Sigmoid colon (tissue), 7 donors: ENCODE measurements around the gene MERTK. TPM values are rescaled to one million over a fixed set of nuclear protein-coding genes. Genes with fewer than 3 reads are reported as not detected.
A peak's percentile ranks its signal among the peaks of the same experiment; 100 is the strongest.

Experiments used
- DNase-seq: peaks from one replicate; pipeline ENCODE4 v3.0.0-alpha.2; 2019
- H3K27ac ChIP-seq, 4 donors: fragments of 200-600 bp; sonication (generic); one replicate each; pipeline ENCODE4 v1.5.1; 2016 to 2019; ENCODE audit warnings: mild to moderate bottlenecking in 1 of 4
- H3K27me3 ChIP-seq, 3 donors: fragments of 200-600 bp; sonication (generic); one replicate each; pipeline ENCODE4 v1.5.1; 2019; ENCODE audit warnings: mild to moderate bottlenecking in 1 of 3
- H3K36me3 ChIP-seq, 4 donors: fragments of 200-600 bp; sonication (generic); one replicate each; pipeline ENCODE4 v1.5.1; 2016 to 2019
- H3K4me1 ChIP-seq, 4 donors: fragments of 200-600 bp; sonication (generic); one replicate each; pipeline ENCODE4 v1.5.1; 2017 to 2019
- H3K4me3 ChIP-seq, 4 donors: fragments of 200-600 bp; sonication (generic); one replicate each; pipeline ENCODE4 v1.5.1; 2017 to 2019; ENCODE audit warnings: mild to moderate bottlenecking in 2 of 4, moderate library complexity in 1 of 4
- H3K9me3 ChIP-seq, 4 donors: fragments of 200-600 bp in 3 of 4; sonication (generic) in 3 of 4; one replicate each; pipeline versions ENCODE4 v1.5.1 to v1.6.1; 2013 to 2019
- EP300 ChIP-seq, 4 donors: sonication (generic); formaldehyde crosslinking; IDR thresholded peaks; one replicate each; pipeline ENCODE4 v1.6.1; 2017; ENCODE audit warnings: antibody characterized with exemption in 4 of 4
- POLR2A ChIP-seq, 2 donors: fragments of 450-650 bp; IDR thresholded peaks; one replicate each; pipeline ENCODE4 v1.6.1; 2016; ENCODE audit warnings: antibody characterized with exemption in 2 of 2, mild to moderate bottlenecking in 2 of 2, moderate library complexity in 2 of 2
- POLR2AphosphoS5 ChIP-seq, 4 donors: sonication (generic); formaldehyde crosslinking; IDR thresholded peaks; one replicate each; pipeline ENCODE4 v1.6.1; 2017; ENCODE audit warnings: antibody characterized with exemption in 4 of 4
- WGBS, 2 donors: extraction: QIAGEN DNeasy Blood & Tissue Kit; methylation state at CpG; one replicate each; pipeline ENCODE4 v1.1.7; 2013; 5-methylcytosine and 5-hydroxymethylcytosine counted together
- intact Hi-C: fragments of 100-400 bp; cut with DNase I; formaldehyde crosslinking; loops from one replicate; pipeline ENCODE4 v1.15.1; 2023
- polyA plus RNA-seq, 3 donors: library from polyadenylated mRNA; stranded (reverse); fragments of 200-250 nt; gene quantifications; one replicate each; pipeline ENCODE4 v1.2.3, GENCODE V29; 2013
- total RNA-seq, 4 donors: library from RNA; depleted of rRNA; stranded (reverse); fragments of >200 nt; gene quantifications; one replicate each; pipeline ENCODE4 v1.1.0, GENCODE V29; 2016
- TF ChIP-seq, protein P1 (sequence below), 4 experiments: fragments of 450-650 bp in 3 of 4; fragments of 200-600 bp in 1 of 4; IDR thresholded peaks; one replicate each; pipeline ENCODE4 v1.5.1; 2016 to 2019; ENCODE audit warnings: antibody characterized with exemption in 4 of 4, mild to moderate bottlenecking in 3 of 4, moderate library complexity in 2 of 4
- donor health status: healthy with polysubstance abuse.
- donor health status: Bipolar disorder and iron deficiency.
- donor health status: healthy.

The MERTK gene
- total and polyA plus RNA-seq, 7 donors: 2.4 to 31.6 (median 14.4) TPM

DNA sequence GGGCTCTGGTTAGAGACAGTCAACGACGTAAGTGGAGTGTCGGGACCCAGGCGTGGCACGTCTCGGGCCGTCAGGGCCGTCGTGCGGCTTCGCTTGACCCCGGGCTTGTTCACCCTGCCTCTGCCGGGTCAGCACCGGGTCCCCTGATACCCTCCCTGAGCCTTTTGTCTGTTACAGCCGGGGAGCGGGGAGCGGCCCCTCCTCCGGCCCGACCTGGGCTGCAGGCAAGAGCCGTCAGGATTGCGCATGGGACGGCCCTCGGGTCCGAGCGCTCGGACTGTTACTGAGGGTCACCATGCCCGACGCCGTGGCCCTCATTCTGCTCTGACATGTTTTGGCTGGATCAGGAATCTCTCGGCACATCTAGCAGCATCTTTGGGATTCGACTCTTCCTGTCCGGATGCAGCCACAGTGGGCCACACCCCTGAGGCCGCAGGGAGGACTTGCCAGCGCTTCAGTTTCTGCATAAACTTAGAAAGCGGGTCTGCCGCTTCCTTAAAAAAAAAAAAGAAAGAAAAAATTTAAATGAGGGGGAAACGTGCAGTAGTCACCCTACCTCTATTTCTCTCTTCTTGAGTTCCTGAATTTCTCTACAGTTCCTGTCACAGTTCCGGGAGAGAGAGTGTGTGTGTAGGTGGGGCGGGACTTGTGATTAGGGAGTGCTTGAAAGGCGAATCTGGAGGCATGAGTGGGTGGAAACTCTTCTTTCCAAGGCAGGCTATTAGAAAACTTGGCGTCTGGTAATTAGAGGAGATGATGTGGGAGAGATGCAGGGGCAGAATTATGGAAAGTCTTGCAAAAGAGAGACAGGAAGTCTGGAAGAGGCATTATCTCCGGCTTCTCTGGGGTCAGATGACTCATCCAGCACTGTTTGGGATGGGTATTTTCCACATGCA lies 157.6 kb downstream of the MERTK start:
- intact Hi-C loops: loop anchor here (2.0 to 10.0 kb wide), 5 partner anchors 196 to 931 kb away; partner anchors contain the start of genes BCL2L11, CHCHD5, TTL and ZC3H6
- Histone ChIP-seq H3K36me3 (peaks cover 0 to 11% (median 0%) of the 10 kb centered on the region in 4 donors), H3K4me1 (peaks cover 0 to 28% (median 25%) of the 10 kb centered on the region in 4 donors), H3K27me3 (no peaks in the 10 kb centered on the region), H3K27ac (peak overlapping the region; percentile 89 to 99 (median 95)), H3K4me3 (peak overlapping the region; percentile 66 to 95 (median 76)), H3K9me3 (no peaks in the 10 kb centered on the region)
- peak; percentile 11 to 52 (median 48) for TF ChIP-seq POLR2AphosphoS5 (IDR thresholded peaks at IDR 0.05)
- no peak for TF ChIP-seq POLR2A (IDR thresholded peaks at IDR 0.05)
- WGBS, 2 donors: 0% methylated on average over 42 of the region's 42 CpGs
- DNase-seq: peak; percentile 85

DNA sequence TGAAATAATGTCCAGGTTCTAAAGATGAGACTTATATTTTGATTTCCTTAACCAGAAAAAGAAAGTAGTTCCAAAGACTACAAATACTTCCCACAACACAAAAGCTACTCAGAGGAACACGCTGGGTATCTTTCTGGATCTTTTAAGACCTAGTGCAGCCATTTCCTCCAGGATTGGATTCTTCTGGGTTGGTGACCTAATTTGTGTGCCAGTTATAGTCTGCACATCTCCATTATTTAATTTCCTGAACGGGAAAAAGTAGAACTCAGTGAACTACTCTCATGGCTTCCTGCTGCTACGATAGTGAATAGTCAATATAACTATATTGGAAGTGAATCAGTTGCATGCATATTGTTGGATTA lies 158.2 kb downstream of the MERTK start:
- no peaks in the 10 kb centered on the region for H3K27me3 ChIP-seq
- peaks cover 0 to 17% (median 0%) of the 10 kb centered on the region in 4 donors for H3K36me3 ChIP-seq
- peak overlapping the region; percentile 66 to 95 (median 76) for H3K4me3 ChIP-seq
- intact Hi-C loops: loop anchor here (5.0 to 10.0 kb wide), 4 partner anchors 196 to 932 kb away; partner anchors contain the start of genes BCL2L11, CHCHD5 and TTL
- no peak for TF ChIP-seq EP300 (IDR thresholded peaks at IDR 0.05)
- DNase-seq: no peak
- H3K9me3 ChIP-seq: no peaks in the 10 kb centered on the region
- H3K4me1 ChIP-seq: peaks cover 0 to 28% (median 25%) of the 10 kb centered on the region in 4 donors
- WGBS, 2 donors: 29 to 35% methylated on average over 3 of the region's 3 CpGs
- H3K27ac ChIP-seq: peak overlapping the region; percentile 89 to 99 (median 95)

DNA sequence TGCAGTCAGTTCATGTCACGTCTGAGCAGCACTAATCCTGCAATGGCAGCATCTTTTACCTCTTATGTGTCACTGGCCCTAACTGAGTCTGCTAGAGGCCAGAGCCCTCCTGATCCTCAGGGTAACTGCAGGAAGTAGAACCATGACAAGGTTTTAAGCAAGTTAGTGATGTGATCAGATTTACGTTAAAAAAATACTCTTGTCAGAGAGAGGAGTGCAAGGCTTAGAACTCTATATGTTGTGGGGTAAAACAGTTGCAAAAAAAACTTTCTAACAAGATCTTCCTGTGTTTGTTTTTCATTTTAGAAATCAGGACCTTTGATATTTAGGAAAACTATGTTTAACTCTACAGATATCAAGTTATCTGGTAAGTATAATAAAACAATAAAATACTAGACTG lies 161.3 kb downstream of the MERTK start:
- peaks cover 0 to 45% (median 0%) of the 10 kb centered on the region in 4 donors for H3K36me3 ChIP-seq
- DNase-seq: no peak
- TF ChIP-seq, protein P1, sequence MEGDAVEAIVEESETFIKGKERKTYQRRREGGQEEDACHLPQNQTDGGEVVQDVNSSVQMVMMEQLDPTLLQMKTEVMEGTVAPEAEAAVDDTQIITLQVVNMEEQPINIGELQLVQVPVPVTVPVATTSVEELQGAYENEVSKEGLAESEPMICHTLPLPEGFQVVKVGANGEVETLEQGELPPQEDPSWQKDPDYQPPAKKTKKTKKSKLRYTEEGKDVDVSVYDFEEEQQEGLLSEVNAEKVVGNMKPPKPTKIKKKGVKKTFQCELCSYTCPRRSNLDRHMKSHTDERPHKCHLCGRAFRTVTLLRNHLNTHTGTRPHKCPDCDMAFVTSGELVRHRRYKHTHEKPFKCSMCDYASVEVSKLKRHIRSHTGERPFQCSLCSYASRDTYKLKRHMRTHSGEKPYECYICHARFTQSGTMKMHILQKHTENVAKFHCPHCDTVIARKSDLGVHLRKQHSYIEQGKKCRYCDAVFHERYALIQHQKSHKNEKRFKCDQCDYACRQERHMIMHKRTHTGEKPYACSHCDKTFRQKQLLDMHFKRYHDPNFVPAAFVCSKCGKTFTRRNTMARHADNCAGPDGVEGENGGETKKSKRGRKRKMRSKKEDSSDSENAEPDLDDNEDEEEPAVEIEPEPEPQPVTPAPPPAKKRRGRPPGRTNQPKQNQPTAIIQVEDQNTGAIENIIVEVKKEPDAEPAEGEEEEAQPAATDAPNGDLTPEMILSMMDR (IDR thresholded peaks at IDR 0.05): no peak
- TF ChIP-seq POLR2A (IDR thresholded peaks at IDR 0.05): no peak
- TF ChIP-seq POLR2AphosphoS5 (IDR thresholded peaks at IDR 0.05): no peak
- TF ChIP-seq EP300 (IDR thresholded peaks at IDR 0.05): no peak
- no peak overlapping the region for H3K4me3 ChIP-seq
- H3K4me1 ChIP-seq: peaks cover 0 to 19% (median 18%) of the 10 kb centered on the region in 4 donors
- H3K27me3 ChIP-seq: no peaks in the 10 kb centered on the region
- intact Hi-C loops: loop anchor here (5.0 to 10.0 kb wide), 4 partner anchors 193 to 935 kb away; partner anchors contain the start of genes BCL2L11, CHCHD5 and TTL
- no peaks in the 10 kb centered on the region for H3K9me3 ChIP-seq
- 21 to 74% methylated on average over 2 of the region's 2 CpGs for WGBS, 2 donors
- no peak overlapping the region for H3K27ac ChIP-seq

DNA sequence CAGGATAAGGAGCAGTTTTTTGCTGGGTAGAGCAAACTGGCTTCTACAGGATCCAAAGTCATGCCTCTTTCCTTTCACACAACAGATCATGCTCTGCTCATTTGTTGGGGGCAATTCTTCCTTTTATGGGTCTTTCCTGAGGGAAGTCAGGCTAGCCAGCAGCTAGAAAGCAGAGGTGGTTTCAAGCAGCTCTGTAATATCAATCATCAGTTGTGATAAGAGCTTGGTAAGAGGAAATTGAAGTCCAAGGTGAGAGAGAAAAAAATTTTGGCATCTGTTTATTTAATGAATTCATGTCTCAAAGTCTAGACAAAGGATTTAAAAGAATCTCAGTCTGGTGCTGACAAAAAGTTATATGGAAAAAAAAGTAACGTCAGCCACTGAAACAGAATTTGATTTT lies 162.9 kb downstream of the MERTK start:
- no peaks in the 10 kb centered on the region for H3K9me3 ChIP-seq
- H3K4me3 ChIP-seq: no peak overlapping the region
- no peak for DNase-seq
- intact Hi-C loops: no loop called here
- TF ChIP-seq POLR2AphosphoS5 (IDR thresholded peaks at IDR 0.05): no peak
- TF ChIP-seq, protein P1 (IDR thresholded peaks at IDR 0.05): no peak
- no peak for TF ChIP-seq EP300 (IDR thresholded peaks at IDR 0.05)
- TF ChIP-seq POLR2A (IDR thresholded peaks at IDR 0.05): no peak
- H3K27ac ChIP-seq: no peak overlapping the region
- H3K4me1 ChIP-seq: peaks cover 0 to 19% (median 16%) of the 10 kb centered on the region in 4 donors
- H3K27me3 ChIP-seq: no peaks in the 10 kb centered on the region
- WGBS, 2 donors: 93 to 97% methylated on average over 1 of the region's 1 CpG
- peaks cover 0 to 59% (median 0%) of the 10 kb centered on the region in 4 donors for H3K36me3 ChIP-seq

DNA sequence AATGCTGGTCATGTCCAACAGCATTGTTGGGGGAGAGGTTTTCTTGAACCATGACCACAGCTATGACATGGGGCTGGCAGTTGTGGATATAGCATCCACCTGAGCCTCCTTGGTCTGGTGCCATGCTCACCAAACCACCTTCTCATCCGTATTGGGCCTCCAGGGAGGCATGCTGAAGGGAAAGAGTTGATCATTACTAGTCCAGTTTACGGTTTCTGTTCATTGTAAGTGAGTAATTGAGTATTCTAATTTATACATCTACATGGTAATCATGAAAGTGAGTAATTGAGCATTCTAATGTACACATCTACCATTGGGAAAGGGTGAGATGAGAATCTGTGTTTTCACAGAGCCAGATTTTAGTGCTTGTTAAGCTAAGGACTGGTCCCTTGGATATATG lies 163.4 kb downstream of the MERTK start:
- Histone ChIP-seq H3K4me3 (no peak overlapping the region), H3K36me3 (peaks cover 0 to 65% (median 0%) of the 10 kb centered on the region in 4 donors), H3K9me3 (no peaks in the 10 kb centered on the region), H3K27ac (no peak overlapping the region), H3K27me3 (no peaks in the 10 kb centered on the region), H3K4me1 (peaks cover 0 to 15% (median 11%) of the 10 kb centered on the region in 4 donors)
- no peak for TF ChIP-seq POLR2AphosphoS5 (IDR thresholded peaks at IDR 0.05)
- TF ChIP-seq, protein P1 (IDR thresholded peaks at IDR 0.05): no peak
- TF ChIP-seq POLR2A (IDR thresholded peaks at IDR 0.05): no peak
- no peak for TF ChIP-seq EP300 (IDR thresholded peaks at IDR 0.05)
- no peak for DNase-seq
- WGBS, 2 donors: 88 to 94% methylated on average over 2 of the region's 2 CpGs
- intact Hi-C loops: no loop called here
